Sigmoid colon (tissue), 3 donors: ENCODE data around the gene BTBD7.

Experiments
- CTCF ChIP-seq, 4 experiments: fragments of 450-650 bp in 3 of 4; fragments of 200-600 bp in 1 of 4; IDR thresholded peaks; one replicate each; pipeline ENCODE4 v1.5.1; 2016 to 2019; ENCODE audit warnings: antibody characterized with exemption in 4 of 4, mild to moderate bottlenecking in 3 of 4, moderate library complexity in 2 of 4
- POLR2A ChIP-seq, 2 donors: fragments of 450-650 bp; IDR thresholded peaks; one replicate each; pipeline ENCODE4 v1.6.1; 2016; ENCODE audit warnings: antibody characterized with exemption in 2 of 2, mild to moderate bottlenecking in 2 of 2, moderate library complexity in 2 of 2

GRCh38 chr14:93262446-93262845, 70.4 kb downstream of the BTBD7 start:
- no peak for TF ChIP-seq CTCF (IDR thresholded peaks at IDR 0.05)
- no peak for TF ChIP-seq POLR2A (IDR thresholded peaks at IDR 0.05)
